HG02759 (cell line): ENCODE measurements around the gene SLC9A3.
A peak's percentile ranks its signal among the peaks of the same experiment; 100 is the strongest.

Experiments used
- ATAC-seq: cut with Tn5 transposase; IDR thresholded peaks from one replicate; pipeline ENCODE4 v1.9.1; 2021; ENCODE audit warnings: mild to moderate bottlenecking, moderate library complexity; ENCODE audit not compliant: unreplicated experiment

SLC9A3 gene

DNA sequence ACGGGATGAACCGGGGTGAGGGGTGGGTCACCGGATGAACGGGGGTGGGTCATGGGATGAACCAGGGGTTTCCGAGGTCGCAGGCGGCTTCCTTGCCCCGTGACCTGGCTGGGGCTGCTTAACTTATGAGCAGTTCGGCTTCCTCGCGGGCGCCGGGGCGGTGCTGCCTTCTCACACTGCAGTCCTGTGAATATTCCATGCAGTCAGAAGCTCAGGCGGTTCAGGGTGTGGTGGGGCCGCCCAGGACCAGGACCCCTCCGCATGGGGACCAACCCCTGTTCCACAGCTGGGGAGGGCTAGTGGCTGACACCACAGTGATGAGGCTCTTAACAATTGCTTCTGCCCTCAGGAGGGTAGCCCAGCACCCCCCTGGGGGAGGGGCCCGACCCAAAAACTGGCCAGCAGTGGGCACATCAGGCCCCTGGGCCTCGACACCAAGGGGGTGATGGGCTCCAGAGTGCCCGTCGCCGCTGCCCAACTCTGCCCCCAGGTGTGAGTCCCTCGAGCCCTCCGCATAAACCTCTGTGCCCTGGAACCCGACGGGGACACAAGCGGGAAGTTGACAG is 30.9 kb upstream of the SLC9A3 start:
- no peak for ATAC-seq

DNA sequence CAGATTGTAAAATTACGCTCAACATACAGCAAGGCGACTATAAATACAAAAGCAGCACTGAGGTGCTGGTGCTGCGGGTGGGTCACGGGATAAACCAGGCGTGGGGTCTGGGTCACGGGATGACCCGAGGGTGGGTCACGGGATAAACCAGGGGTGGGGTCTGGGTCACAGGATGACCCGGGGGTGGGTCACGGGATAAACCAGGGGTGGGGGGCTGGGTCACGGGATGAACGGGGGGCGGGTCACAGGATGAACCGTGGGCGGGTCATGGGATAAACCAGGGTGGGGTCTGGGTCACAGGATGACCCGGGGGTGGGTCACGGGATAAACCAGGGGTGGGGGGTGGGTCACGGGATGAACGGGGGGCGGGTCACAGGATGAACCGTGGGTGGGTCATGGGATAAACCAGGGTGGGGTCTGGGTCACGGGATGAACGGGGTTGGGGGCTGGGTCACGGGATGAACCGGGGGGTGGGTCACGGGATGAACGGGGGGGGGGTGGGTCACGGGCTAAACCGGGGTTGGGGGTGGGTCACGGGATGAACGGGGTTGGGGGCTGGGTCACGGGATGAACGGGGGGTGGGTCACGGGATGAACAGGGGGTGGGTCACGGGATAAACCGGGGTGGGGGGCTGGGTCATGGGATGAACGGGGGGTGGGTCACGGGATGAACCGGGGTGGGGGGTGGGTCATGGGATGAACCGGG is 30.2 kb upstream of the SLC9A3 start:
- no peak for ATAC-seq

DNA sequence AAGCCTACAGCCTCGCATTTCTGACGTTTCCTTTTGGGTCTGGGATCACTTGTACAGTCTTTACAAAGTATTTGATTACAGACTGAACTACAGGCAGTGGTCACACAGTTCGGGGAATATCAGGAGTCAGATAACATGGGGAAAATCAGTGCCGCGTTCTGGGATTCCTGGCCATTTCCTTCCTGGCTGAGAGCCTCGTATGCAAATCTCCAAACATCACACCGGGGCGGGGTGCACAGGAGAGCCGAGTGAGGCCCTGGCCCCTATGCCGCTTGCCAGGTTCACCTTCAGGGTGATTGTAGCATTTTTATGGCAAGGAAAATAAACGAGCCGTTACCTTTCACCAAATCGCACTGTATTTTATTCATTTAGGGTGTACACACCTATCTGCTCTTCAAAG is 29.6 kb upstream of the SLC9A3 start:
- no peak for ATAC-seq

DNA sequence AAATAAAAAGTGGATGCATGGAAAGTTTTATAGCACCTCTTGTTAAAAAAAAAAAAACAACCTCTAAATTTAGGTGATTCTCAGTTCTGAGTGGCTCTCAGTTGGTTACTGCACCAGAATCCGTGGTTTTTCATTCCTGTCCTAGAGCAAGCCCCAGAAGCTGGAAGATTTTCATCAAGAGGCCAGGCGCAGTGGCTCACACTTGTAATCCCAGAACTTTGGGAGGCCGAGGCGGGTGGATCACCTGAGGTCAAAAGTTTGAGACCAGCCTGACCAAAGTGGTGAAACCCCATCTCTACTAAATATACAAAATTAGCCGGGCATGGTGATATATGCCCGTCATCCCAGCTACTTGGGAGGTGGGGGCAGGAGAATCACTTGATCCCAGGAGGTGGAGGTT is 27.2 kb upstream of the SLC9A3 start:
- ATAC-seq, result no peak

DNA sequence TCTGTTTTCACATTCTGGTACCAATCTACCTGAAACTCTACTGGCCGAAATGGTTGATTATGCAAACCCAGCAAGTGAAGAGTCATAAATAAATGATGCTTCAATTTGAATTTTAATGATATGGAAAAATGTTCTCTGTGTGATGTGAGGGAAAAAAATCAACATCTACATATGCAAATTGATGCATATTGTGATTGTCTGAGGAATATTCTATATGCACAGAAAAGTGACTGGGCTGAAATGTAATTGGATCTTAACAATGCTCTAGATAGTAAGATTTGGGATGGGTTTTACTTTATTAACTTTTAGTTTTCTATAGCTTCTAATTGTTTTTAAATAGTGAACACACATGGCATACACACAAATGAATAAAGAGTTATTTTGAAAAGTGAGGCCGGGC is 25.0 kb upstream of the SLC9A3 start:
- no peak for ATAC-seq

DNA sequence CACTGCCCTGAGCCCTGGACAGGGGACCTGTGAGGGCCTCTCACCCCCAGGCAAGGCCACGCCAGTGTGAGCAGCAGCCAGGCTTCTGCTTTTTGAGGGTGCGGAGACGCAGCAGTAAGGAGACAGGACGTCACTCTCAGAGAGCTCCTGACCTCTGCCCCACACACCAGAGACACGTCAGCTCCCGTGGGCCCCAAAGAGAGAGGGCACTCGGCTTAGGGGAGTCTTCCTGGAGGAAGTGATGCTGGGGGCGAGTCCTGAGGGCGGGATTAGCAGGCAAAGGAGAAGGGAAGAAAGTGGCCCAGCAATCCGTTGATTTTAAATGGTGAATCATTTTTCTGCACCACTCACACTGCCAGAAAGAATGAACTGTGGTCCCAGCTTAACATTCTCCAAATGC is 24.0 kb upstream of the SLC9A3 start:
- ATAC-seq, result no peak

DNA sequence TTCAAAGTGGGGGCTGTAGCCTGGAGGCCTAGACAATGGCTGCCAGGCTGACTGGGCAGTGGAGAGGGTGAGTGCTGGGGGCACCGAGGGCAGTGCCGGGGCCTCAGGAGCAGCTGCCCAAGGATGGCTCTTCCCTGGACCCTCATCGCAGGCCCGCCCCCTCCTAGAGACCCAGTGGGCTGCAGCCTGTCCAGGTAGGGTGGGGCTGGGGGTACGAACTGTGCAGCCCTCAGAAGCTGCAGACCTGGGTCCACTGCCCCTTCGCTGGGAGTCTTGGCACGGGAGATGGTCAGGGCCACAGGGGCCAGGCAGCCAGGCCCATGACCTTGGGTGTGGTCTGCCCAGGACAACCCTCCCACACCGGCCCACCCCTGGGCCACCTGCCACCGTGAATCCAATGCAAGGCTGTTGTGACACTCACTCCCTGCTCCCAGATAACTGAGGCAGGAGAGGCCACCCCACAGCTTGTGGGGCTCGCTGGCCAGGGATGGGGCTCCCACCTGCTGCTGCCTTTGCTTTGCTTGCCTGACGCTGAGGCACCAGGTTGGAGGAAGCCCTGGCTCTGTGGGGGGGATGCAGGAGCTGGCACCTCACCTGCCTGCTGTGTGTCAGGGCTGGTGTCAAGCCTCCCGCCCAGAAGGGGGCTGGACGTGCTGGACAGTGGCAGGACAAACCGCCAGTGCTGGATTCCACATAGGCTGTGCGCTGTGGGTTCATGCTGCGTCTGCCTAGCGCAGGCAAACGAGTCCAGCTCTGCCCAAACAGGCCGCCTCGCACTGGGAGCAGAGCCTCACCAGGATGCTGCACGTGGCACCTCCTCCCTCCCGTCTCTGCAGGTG is 23.1 kb upstream of the SLC9A3 start:
- ATAC-seq, result no peak

DNA sequence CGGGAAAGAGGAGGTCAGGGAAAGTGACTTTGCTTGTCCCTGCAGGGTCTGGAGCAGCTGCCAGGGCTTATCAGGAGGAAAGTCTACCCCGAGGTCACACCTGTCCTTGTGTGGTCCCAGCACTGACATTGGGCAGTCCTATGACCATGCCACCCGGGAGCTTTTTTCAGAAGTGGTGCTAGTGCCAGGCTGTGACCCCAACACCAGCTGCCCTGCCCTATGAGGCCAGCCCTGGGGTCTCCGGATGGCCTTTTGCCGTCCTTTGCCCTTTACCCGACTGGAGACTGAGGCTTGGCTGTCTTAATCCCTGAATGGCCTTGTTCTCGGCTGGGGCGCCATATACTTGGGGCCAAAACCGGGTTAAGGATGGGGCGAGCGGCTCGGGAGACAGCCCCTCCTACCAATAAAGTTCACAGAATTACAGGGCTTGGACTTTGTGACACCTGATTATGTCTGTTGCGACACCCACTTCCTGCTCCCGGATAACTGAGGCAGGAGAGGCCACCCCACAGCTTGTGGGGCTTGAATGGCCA is 22.2 kb upstream of the SLC9A3 start:
- no peak for ATAC-seq

DNA sequence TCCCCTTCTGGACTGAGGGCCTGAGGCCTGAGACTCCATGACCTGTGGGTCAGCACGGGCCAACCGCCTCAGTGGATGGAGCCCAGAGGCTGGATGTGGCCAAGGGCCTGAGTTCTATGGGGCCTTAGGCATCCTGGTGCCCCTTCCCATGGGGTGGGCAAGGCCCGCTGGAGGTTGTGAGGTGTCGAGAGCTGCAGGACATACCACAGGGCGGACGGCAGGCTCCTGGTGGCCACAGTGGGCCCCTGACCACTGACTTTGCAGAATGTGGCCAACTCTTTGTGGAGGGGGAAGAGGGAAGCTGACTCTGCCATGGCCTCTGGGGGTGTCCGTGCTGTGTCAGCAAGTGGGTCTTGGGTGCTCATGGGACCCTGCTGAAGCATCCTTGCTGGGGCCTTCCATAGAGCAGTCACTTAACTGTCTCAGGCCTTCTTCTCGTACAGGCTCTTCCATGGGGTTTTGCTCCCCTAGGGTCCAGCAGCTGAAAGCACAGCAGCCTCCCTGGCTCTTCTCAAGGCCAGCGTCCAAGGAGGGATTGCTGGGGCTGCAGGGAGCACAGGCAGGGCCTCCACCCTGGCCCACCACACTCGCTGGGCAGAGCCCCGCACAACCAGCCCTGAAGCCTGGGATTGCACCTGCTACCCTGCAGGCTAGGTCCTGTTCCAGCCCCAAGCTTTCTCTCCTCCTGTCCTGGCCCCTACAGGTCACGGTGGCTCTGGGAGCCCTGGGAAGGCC is 21.6 kb upstream of the SLC9A3 start:
- ATAC-seq, result no peak

DNA sequence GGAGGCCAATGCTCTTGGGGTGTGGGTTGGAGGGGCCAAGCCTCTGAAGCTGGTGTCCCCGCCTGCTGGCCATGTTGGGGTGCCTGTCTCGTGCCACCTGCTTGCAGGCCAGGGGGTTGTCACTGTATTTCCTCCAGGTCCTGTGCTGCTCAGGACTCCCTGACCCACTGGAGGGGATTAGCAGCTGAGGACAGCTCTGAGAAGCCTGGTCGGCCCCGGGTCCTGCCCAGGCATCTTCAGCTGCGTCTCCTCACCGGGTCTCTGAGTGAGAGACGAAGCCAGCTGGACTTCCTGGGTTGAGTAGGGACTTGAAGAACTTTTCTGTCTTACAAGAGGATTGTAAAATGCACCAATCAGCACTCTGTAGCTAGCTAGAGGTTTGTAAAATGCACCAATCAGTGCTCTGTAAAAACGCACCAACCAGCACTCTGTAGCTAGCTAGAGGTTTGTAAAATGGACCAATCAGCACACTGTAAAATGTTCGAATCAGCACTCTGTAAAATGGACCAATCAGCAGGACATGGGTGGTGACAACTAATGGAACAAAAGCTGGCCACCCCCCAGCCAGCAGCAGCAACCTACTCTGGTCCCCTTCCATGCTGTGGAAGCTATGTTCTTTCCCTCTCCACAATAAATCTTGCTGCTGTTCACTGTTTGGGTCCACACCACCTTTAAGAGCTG is 20.6 kb upstream of the SLC9A3 start:
- ATAC-seq, result no peak

DNA sequence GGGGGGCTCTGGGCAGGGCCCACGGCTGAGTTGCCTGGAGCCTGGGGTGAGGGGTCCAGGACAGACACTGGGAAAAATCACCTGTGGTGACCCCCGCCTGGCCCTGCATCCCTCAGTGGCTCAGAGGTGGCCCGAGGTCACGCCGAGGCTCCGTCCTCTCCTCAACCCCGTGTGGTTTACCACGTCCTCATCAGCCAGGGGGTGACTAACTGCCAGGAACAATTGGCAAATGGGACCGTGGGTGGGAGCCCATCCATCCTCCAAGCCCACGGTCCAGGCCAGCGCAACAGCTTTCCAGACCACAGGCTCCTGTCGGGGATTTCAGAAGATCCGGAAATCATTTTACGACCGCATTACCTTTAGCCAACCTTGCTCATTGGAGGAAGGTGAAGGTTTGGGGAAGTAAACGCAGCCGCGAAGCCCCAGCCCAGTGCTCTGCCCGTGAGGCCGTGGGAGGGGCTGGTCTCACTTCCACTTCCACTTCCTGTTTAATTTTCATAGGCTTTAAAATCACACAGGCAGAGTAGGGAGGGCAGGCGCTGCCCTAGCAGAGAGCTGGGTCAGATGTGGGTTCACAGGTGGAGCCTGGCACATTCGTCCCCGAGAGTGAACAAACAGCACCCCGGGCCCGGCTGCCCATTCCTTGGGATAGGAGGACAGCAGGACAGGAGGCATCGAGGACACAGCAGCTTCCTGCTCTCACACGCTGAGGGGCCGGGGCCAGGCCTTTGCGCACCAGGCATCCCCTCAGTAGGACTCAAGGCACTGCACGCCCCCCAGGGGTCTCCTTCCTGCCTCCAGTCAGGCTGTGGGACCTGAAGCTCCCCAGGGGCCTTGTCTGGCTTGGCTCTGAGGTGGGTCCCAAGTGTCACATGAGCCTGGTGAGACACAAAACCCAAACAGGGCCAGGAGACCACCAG is 19.8 kb upstream of the SLC9A3 start:
- ATAC-seq, result peak; percentile 94

DNA sequence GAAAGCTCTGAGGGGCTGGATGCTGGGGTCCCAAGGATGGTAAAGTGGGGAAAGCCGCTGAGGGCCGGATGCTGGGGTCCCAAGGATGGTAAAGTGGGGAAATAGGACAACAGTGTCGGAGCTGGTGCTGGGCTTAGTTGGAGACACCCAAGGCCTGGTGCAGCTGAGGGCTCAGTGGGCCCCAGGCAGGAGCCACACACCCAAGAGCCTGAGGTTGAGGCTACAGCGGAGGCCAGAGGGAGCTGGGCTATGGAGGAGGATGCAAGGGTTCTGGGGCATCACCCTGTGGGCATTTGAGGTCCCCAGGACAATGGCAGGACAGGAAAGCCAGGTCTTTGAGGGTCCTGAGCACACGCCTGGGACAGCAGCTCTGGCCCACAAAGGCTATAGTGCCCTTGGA is 19.1 kb upstream of the SLC9A3 start:
- no peak for ATAC-seq

DNA sequence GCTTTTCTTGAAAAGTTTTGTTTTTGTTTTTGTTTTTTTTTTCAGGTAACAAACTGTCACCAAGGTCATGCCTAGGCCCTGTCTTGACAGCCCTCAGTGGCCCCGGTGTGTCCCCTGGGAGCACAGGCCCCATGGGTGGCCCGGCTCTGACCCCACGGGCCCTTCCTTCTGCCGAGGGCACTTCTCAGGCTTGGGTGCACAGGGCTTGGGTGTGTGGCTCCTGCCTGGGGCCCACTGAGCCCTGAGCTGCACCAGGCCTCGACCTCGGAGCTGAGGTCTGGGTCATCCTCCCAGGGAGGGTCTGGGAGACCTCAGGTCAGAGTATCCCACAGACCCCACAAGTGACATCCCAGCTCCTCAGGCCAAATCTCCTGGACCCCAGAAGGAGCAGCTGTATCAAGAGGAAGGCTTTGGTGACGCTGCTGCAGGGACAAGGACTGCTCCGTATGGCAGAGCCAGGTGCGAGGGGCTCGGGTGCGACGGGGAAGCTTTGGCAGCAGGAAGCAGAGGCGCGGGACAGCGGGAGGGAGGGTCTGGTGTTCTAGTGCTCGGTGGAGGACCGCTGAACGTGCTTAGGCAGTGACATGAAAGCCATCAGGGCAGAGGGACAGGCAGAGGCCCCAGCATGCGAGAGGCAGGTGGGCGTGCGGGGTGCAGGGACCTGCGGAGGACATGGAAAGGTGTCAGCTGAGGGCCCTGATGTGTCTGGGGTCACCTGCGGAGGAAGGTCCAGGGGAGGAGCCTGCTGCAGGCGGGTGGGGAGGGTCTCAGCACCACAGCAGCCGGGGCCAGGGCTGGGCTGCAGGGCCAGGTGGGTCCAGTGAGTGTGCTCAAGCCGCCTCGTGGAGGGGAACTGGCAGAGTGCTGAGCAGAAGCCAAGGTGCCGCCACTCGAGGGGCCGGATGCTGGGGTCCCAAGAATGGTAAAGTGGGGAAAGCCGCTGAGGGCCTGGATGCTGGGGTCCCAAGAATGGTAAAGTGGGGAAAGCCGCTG is 18.4 kb upstream of the SLC9A3 start:
- no peak for ATAC-seq

DNA sequence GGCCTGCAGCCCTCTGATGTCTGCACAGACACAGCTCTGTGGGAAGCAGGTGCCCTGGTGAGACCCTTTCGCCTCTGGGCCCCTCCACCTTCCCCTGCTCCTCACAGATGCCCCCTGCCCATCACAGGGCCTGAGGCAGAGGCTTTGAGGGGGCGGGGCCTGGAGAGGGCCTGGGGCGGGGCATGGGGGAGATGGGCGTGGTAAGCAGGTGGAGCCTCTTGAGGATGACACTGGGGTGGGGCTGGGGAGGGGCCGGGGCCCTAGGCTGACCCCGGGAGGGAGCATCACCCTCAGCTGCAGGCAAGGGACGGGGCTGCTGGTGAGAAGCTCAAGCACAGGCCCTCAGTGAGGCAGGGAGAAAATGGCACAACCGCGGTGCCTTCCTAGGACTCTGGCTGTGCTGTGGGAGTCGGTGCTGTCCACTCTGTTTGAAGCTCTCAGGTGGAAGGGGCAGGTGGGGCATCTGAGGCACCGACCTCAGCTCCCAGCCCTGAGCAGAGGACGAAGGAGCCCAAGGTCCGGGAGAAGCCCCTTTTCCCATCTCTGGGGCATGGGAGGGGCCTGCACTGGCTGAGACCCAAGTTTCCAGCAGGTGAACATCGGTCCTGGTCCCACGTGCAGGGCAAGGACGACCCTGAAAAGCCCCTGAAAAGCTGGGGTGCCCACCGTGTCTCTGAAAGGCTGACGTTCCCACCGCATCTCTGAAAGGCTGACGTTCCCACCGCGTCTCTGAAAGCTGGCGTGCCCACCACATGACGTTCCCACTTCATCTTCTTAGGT is 17.5 kb upstream of the SLC9A3 start:
- ATAC-seq, result no peak

DNA sequence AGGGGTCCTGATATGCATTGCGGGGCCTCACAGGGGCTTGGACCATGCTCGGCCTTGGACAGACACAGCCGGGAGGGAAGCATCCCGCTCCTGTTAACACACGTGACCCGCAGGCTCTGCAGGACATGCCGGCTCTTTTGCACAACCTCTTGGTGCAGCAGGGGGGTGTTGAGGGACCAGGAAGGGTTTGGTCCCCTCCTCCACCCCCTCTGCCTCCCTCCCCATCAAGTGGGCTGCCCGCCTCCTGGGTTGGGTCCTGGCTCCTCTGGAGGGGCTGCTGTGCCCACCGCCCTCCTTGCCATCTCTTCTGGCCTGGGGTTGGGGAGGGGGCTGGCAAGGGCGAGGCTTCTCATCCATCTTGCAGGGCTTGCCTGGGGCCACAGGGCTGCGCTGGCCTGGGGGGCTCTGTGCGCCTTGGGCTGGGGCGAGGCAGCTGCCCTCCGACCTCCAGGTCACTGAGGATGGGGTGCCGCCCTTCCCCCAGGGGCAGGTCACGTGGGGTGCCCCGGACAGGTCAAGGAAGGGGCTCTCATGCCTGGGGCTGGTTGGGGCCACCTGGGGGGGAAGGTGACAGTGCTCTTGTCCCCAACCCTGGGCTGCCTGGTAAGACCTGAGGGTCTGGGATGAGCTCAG is 16.8 kb upstream of the SLC9A3 start:
- ATAC-seq, result no peak

DNA sequence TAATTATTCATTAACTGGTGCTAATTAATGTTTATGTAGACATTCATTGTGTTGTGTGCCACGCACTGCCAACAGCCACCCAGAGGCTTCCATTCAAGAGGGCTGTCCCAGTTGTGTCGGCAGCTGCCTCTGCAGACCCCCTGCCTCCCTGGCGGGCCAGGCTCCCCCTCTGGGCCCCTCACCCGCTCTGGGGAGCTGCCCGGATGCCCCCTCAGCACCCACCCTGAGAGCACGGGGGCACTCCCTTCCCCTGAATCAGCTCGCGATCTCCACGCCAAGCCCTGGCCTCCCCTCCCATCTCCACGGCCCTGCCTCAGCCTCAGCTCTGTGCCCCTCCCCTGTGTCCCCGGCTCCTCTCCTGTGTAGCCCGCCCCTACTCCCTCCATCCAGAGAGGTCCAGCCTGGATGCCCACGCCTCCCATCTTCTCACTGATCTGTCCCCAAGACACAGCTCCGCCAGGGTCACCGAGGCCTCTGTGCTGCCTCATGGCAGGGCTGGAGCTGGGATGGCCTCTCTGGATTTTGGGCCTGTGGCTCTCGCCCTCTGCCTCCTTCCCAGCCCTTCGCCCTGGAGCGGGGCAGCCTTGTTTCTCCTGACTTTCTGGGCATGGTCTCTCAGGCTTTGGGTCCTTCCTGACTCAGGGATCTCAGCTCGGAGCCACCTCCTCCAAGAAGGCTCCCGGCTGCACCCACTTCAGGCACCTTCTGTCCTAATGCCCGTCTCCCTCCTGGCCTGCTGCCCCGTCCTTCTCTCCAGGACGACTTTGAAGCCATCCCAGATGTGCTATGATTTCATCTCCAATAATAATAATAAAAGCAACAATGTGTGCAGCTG is 16.0 kb upstream of the SLC9A3 start:
- no peak for ATAC-seq
